Activated naive CD4-positive, alpha-beta T cell treated with anti-CD3 and anti-CD28 coated beads, Interleukin-2, amount 50 U/mL, for 24 hours (primary cell): ENCODE data around the gene TMSB10.
"Not testable (repeated sequence)": the region's sequence is repeated elsewhere in the genome, so short reads cannot be mapped to it uniquely, and the experiment has no call there.

Experiments
- H3K27ac Mint-ChIP-seq: one replicate; pipeline ENCODE4 v1.8.0; 2021; ENCODE audit warnings: mild to moderate bottlenecking, mixed read lengths
- H3K27me3 Mint-ChIP-seq: one replicate; pipeline ENCODE4 v1.8.0; 2021; ENCODE audit warnings: mixed read lengths
- H3K36me3 Mint-ChIP-seq: one replicate; pipeline ENCODE4 v1.8.0; 2021; ENCODE audit warnings: mixed read lengths
- H3K4me1 Mint-ChIP-seq: one replicate; pipeline ENCODE4 v1.8.0; 2021; ENCODE audit warnings: mixed read lengths
- H3K4me3 Mint-ChIP-seq: one replicate; pipeline ENCODE4 v1.8.0; 2021; ENCODE audit warnings: mild to moderate bottlenecking, mixed read lengths
- H3K9me3 Mint-ChIP-seq: one replicate; pipeline ENCODE4 v1.8.0; 2021; ENCODE audit warnings: mixed read lengths

The TMSB10 gene

DNA sequence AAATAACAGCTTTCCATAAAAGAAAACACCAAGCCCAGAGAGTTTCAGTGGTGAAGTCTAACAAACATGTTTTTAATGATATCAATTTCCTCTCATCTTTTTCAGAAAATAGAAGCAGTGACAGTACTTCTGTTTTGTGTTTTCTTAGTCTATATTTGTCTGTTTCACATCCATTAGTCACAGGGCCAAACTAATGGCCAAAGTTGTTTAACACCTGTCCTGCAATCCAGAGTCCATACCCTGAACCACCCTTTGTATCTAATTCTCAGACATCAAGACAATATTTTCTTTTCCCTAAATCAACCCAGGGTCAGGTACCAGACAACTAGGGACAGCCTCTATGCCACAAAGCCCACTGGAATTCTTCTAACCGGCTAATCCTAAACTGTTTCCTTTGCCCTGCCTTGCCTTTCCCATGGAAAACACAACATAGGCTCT is 25.9 kb downstream of the TMSB10 start:
- Mint-ChIP-seq H3K36me3 (peaks cover 6% of the 10 kb centered on the region), H3K4me3 (peak overlapping the region; percentile 42), H3K4me1 (peaks cover 45% of the 10 kb centered on the region), H3K27ac (peak overlapping the region; percentile 48), H3K9me3 (no peaks in the 10 kb centered on the region), H3K27me3 (no peaks in the 10 kb centered on the region)

DNA sequence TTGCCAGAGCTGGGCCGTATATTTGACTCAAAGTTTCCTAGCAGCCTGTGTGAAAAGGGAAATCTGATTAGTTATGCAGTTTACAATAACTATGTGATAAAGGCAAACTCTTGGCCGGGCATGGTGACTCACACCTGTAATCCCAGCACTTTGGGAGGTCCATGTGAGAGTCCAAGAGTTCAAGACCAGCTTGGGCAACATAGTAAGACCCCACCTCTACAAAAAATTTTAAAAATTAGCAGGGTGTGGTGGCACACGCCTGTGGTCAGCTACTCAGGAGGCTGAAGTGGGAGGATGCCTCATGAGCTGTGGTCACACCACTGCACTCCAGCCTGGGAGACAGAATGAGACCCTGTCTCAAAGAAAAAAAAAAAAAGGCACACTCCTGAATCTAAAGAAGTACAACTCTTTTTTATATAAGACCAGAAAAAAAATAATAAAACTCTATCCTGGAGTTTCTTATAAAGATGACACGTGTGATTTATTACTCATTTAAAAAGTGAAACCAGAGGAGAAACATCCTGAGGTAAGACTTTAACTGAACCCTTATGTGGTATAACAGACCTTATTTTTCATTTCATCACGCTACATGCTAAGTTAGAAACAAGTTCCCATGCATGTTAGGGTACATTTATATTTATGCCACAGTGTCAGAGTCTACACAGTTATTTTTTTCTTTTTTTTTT is 32.9 kb downstream of the TMSB10 start:
- Mint-ChIP-seq H3K9me3 (no peaks in the 10 kb centered on the region), H3K36me3 (peaks cover 7% of the 10 kb centered on the region), H3K27ac (peak overlapping the region; percentile 100), H3K4me3 (peak overlapping the region; percentile 73), H3K27me3 (no peaks in the 10 kb centered on the region), H3K4me1 (peaks cover 60% of the 10 kb centered on the region)

DNA sequence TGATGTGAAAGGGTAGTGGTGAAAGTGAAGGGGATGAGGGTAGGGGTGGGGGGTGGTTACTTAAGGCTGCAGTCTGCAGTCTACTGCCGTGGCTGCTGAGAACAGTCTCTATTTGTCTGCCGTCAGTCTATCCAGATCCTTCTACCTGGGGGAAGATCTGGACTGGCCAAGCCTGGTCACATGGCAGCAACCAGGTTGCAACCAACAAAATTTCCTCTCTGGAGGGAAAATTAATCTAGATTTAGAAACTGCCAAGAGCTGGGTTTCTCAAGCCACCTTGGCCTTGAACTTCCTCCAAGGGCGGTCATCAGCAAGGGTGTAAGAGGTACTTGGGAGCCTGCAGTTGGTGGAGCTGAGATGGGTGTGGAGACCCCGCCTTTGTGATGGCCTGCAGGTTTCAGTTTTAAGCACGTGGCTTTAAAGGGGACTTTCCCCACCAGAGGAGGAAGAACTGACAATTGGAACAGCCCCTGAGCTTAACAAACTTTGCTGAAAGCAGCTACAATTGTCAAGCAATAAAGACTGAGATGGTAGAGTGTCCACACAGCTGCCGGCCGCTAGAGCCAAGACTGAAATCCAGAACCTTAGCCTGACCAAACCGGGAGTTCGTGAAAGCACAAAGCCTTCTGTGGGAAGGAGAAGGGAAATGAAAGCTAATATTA is 34.1 kb downstream of the TMSB10 start:
- peak overlapping the region; percentile 100 for H3K27ac Mint-ChIP-seq
- peaks cover 65% of the 10 kb centered on the region for H3K4me1 Mint-ChIP-seq
- H3K4me3 Mint-ChIP-seq = peak overlapping the region; percentile 85
- H3K9me3 Mint-ChIP-seq = no peaks in the 10 kb centered on the region
- H3K27me3 Mint-ChIP-seq = no peaks in the 10 kb centered on the region
- H3K36me3 Mint-ChIP-seq = peaks cover 7% of the 10 kb centered on the region

DNA sequence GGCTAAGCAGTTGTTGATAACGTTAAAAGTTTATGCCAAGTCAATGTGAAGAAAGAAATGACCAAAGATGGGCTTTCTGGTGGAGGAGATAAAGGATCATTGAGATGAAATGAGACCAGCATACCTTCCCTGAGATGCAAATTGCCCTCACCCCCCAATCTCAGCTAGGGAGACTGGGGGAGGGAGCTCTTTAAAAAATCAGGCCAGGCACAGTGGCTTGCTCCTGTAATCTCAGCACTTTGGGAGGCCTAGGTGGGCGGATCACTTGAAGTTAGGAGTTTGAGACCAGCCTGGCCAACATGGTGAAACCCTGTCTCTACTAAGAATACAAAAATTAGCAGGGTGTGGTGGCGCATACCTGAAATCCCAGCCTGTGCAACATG is 34.6 kb downstream of the TMSB10 start:
- Mint-ChIP-seq H3K36me3 (peaks cover 7% of the 10 kb centered on the region), H3K27me3 (no peaks in the 10 kb centered on the region), H3K4me1 (peaks cover 70% of the 10 kb centered on the region), H3K27ac (peak overlapping the region; percentile 100), H3K4me3 (peak overlapping the region; percentile 85), H3K9me3 (no peaks in the 10 kb centered on the region)

DNA sequence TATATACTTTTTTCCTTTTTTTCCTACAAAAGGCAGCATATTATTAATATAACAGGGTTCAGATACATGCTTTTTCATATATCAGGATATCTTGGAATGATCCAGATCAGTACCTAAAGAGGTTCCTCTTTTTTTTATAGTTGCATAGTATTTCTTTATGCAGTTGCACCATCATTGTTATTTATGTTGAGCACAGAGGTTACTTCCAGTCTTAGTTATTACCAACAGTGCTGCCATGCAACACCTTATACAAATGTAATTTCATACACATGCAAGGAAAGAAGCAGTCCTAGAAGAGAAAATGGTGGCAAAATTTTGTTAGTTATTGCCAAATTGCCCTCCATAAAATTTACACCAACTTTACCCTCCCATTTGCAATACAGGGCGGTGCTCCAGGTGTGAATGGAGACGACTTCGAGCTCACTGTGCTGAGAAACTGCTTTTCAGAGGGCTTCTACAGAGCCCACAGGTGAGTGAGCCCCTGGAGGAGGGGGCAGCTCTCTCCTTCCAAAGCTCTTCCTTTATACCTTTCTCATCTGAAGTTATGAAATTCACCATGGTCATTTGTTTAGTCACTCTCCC is 35.5 kb downstream of the TMSB10 start:
- Mint-ChIP-seq H3K4me3 (no peak overlapping the region), H3K4me1 (peaks cover 79% of the 10 kb centered on the region), H3K36me3 (peaks cover 7% of the 10 kb centered on the region), H3K27ac (peak overlapping the region; percentile 76), H3K9me3 (no peaks in the 10 kb centered on the region), H3K27me3 (no peaks in the 10 kb centered on the region)

DNA sequence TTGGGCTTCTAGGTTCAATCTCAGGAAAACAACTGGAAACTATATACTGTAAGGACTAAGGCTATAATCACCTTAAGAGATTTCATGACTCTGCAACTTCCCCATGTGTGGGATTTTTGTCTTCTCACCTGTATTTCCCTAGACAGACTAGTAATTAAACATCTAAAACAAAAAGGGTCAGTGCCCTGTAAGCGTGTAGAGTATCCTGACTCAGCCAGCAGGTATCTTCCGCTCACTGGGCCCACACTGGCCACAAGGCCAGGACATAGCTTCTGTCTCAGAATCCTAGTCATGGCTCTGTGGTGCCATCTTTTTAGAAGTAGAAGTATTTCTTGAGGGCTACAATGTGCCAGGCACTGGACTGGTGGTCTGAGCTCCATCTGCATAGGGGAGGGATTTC is 36.7 kb downstream of the TMSB10 start:
- Mint-ChIP-seq H3K27me3 (no peaks in the 10 kb centered on the region), H3K9me3 (no peaks in the 10 kb centered on the region), H3K27ac (no peak overlapping the region), H3K36me3 (peaks cover 7% of the 10 kb centered on the region), H3K4me1 (peaks cover 82% of the 10 kb centered on the region), H3K4me3 (no peak overlapping the region)

DNA sequence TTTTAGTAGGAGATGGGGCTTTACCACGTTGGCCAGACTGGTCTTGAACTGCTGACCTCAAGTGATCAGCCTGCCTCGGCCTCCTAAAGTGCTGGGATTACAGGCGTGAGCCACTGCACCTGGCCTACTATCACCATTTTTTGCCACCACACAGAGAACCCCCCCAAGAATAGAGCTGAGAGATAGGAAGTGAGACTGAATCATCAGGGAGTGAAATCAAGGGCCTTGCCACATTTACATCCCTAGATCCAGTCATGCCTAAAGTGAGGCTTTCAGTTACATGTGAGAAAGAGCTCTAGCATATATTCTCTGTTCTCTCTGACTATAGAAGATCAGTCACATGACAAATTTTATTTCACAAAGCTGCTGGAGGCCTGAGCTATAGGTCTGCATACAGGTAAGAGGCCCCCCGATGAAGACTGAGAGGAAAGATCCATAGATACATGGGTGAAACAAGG is 37.5 kb downstream of the TMSB10 start:
- H3K27me3 Mint-ChIP-seq = no peaks in the 10 kb centered on the region
- H3K27ac Mint-ChIP-seq = peak overlapping the region; percentile 97
- peaks cover 82% of the 10 kb centered on the region for H3K4me1 Mint-ChIP-seq
- H3K4me3 Mint-ChIP-seq = peak overlapping the region; percentile 88
- H3K9me3 Mint-ChIP-seq = no peaks in the 10 kb centered on the region
- H3K36me3 Mint-ChIP-seq = peaks cover 7% of the 10 kb centered on the region

DNA sequence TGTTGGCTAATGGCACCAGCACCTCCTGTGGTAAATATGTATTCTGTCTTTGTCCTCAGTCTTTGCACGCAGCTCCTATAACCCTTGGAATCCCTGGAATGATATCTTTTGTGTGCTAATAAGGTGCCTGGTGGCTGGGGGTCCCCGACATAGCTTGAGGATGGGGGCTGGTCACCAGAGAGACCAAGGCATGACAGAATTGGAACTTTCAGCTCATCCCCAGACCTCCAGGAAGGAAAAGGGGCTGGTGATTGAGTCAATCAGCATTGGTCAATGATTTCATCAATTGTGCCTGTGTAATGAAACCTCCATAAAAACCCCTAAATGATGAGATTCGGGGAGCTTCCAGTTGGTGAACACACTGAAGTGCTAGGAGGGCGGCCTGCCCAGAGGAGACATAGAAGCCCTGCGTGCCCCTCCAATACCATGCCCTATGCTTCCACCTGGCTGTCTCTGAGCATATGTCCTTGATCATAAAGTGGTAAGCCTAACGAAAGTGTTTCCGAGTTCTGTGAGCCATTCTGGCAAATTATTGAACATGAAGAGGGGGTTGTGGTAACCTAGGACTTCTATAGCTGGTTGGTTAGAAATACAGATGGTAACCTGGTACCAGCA is 38.9 kb downstream of the TMSB10 start:
- peaks cover 69% of the 10 kb centered on the region for H3K4me1 Mint-ChIP-seq
- peak overlapping the region; percentile 40 for H3K4me3 Mint-ChIP-seq
- peaks cover 7% of the 10 kb centered on the region for H3K36me3 Mint-ChIP-seq
- peak overlapping the region; percentile 73 for H3K27ac Mint-ChIP-seq
- no peaks in the 10 kb centered on the region for H3K27me3 Mint-ChIP-seq
- H3K9me3 Mint-ChIP-seq = no peaks in the 10 kb centered on the region

DNA sequence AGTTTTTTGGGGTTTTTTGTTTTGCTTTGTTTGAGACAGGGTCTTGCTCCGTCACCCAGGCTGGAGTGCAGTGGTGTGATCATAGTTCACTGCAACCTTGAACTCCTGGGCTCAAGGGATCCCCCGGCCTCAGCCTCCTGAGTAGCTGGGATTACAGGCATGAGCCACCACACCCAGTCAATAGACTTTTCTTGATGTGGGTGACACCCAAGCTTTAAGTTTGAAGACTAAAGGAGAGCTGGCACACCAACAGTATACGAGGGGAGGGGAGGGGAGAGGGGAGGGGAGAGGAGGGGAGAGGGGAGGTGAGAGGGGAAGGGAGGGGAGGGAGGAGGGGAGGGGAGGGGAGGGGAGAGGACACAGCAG is 40.4 kb downstream of the TMSB10 start:
- H3K27me3 Mint-ChIP-seq, H3K36me3 Mint-ChIP-seq, H3K9me3 Mint-ChIP-seq: not testable (repeated sequence)
- H3K4me3 Mint-ChIP-seq = peak overlapping the region; percentile 40
- peaks cover 63% of the 10 kb centered on the region for H3K4me1 Mint-ChIP-seq
- peak overlapping the region; percentile 83 for H3K27ac Mint-ChIP-seq

DNA sequence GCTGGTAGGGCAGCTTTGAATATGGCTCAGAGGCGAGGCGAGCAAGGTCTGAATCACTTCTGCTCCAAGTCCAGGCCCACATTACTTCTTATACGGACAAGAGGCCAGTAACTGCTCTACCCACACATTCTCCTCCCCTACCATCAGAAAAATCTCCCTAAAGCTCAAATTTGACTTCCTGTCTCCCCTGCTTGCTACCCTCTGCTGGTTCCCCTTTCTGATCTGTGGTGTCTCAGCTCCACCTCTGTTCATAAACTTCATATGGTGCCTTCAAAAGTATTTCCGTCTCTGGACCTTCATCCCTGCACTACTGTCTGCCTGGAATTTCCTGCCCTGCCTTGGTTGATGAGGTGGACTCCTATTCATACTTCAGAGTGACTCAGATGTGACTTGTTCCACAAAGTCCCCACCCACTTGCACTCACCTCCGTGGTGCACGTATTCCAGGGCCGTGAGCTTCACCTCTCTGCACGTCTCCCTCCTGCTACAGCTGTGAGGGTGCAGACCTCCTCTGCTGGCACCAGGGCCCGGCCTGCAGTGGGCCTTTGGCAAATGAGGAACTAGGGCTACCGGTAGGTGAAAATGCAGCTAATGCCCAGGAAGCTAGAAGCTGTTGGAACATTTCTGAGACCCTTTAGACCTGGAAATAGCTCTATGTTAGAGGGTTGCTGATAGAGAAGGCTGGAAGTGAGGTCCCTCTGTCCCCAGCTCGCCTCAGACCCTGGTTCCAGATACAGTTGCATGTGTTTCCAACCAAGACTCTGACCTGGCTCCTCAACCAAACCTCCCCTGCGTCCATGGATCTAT is 41.0 kb downstream of the TMSB10 start:
- Mint-ChIP-seq H3K4me1 (peaks cover 58% of the 10 kb centered on the region), H3K4me3 (peak overlapping the region; percentile 67), H3K36me3 (peaks cover 7% of the 10 kb centered on the region), H3K27ac (peak overlapping the region; percentile 95), H3K27me3 (no peaks in the 10 kb centered on the region), H3K9me3 (no peaks in the 10 kb centered on the region)

DNA sequence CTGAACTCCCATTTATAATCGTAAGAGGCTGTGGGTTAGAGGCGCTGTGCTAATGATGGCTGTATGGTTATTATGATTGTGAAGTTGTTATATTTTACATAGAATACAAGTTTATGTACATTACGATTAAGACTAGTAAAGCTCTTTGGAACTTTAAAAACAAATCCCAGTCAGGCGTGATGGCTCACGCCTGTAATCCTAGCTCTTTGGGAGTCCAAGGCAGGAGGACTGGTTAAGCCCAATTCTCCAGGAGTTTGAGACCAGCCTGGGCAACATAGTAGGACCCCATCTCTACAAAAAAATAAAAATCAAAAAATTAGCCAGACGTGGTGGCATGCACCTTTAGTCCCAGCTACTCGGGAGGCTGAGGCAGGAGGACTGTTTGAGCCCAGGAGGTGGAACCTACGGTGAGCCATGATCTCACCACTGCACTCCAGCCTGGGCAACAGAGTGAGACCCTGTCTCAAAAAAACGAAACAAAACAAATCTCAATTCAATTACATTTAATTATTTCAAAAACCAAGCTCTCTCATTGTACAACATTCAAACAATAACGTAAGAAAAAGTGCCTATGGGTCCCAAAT is 41.6 kb downstream of the TMSB10 start:
- peak overlapping the region; percentile 42 for H3K27ac Mint-ChIP-seq
- peaks cover 7% of the 10 kb centered on the region for H3K36me3 Mint-ChIP-seq

DNA sequence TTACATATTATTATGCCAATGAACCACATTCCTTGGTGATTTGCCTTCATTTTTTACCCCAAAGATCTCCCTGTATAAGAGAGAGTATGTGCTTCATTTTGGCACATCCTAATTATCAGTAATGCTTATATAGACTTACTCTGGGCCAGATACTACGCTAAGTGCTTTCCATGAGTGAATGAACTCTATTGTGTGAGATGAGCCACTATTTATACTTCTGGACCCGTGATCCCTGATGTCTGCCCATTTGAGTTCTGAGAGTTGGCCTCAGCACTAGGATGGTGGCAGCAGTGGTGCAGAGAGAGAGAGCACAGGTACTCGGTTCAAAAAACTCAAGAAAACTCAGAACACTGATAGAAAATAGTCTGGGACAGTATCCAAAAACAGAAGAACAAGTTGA is 48.1 kb downstream of the TMSB10 start:
- H3K27me3 Mint-ChIP-seq = no peaks in the 10 kb centered on the region

More for the DNA sequence above, 41.6 kb downstream of the TMSB10 start:
- H3K4me3 Mint-ChIP-seq = peak overlapping the region; percentile 67
- no peaks in the 10 kb centered on the region for H3K27me3 Mint-ChIP-seq
- no peaks in the 10 kb centered on the region for H3K9me3 Mint-ChIP-seq
- peaks cover 56% of the 10 kb centered on the region for H3K4me1 Mint-ChIP-seq

DNA sequence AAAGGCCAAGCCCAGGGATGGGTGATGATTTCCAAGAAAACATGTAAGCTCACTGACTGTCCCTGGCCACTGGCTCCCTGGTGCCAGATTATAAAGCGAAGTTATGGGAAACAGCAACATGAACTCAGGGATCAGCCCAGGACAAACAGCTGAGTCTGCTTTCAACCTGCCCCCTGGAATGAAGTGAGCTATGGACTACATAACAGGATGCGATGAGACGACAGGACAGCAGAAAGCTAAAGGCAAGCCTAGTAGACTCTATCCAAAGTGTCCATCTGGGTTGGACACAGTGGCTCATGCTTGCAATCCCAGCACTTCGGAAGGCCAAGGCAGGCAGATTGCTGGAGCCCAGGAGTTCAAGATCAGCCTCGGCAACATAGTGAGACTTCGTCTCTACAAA is 48.9 kb downstream of the TMSB10 start:
- H3K9me3 Mint-ChIP-seq = no peaks in the 10 kb centered on the region
- H3K4me1 Mint-ChIP-seq = peaks cover 18% of the 10 kb centered on the region
- H3K27ac Mint-ChIP-seq = no peak overlapping the region
- no peaks in the 10 kb centered on the region for H3K27me3 Mint-ChIP-seq
- H3K36me3 Mint-ChIP-seq = peaks cover 2% of the 10 kb centered on the region
- H3K4me3 Mint-ChIP-seq = no peak overlapping the region

More for the DNA sequence above, 48.1 kb downstream of the TMSB10 start:
- H3K36me3 Mint-ChIP-seq = peaks cover 2% of the 10 kb centered on the region
- H3K9me3 Mint-ChIP-seq = no peaks in the 10 kb centered on the region
- peaks cover 14% of the 10 kb centered on the region for H3K4me1 Mint-ChIP-seq
- no peak overlapping the region for H3K27ac Mint-ChIP-seq
- H3K4me3 Mint-ChIP-seq = no peak overlapping the region
